Measurements from ENCODE around the gene GTF3C4. TPM values are rescaled to one million over a fixed set of nuclear protein-coding genes. Genes with fewer than 3 reads are reported as not detected.

GTF3C4 gene
- total and polyA plus RNA-seq, 2 of the 13 experiments (the other 11 are each of a cell fraction or from before 2014, with no cell fraction given), result 2.6 to 12.9 TPM

DNA sequence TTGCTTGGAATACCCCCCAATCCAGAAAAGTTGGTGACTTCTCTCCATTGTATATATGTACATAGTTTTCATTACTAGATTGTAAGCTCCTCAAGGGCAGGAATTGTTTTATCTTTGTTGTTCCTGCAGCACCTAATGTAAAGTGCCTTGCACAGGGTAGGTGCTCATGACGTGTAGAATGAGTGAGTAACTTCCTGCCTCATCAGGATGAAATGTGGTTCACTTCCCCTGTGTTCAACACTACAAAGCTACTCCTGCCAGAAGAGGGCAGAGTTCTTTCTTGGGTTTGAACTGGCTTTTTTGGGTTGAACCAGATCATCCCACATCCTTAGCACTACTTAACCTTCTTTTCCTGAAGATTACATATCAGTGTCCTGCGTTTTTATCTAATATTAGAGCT lies 23.9 kb downstream of the GTF3C4 start (continued):
- TF ChIP-seq ZNF564 (CRISPR knock-in tag; IDR thresholded peaks at IDR 0.05), result no peak
- no peak for TF ChIP-seq ZNF891 (CRISPR knock-in tag; IDR thresholded peaks at IDR 0.05)
- TF ChIP-seq ATF7-NPFF (CRISPR knock-in tag; IDR thresholded peaks at IDR 0.05; ENCODE audit: low read depth), result no peak
- no peak for TF ChIP-seq PTBP1 (IDR thresholded peaks at IDR 0.05; ENCODE audit: low read depth, low read length, poor library complexity, severe bottlenecking)
- TF ChIP-seq DMAP1 (CRISPR knock-in tag; IDR thresholded peaks at IDR 0.05), result no peak

- TF ChIP-seq ZSCAN21 (CRISPR knock-in tag; IDR thresholded peaks at IDR 0.05; ENCODE audit: borderline replicate concordance) (no peak), ZNF589 (CRISPR knock-in tag; conservative IDR thresholded peaks at IDR 0.05) (no peak), ZNF317 (CRISPR knock-in tag; IDR thresholded peaks at IDR 0.05) (peak; percentile 98)
- in situ Hi-C loops (cut with HindIII; ENCODE audit: extremely low pct_ligation_motif_present, low pct_unique_long_range_greater_than_20kb) (loop anchor here (10.0 kb wide), 1 partner anchor 98 kb away; no protein-coding TSS in a partner anchor), intact Hi-C loops (cut with micrococcal nuclease; ENCODE audit: unreplicated experiment) (no loop called here)
- Histone ChIP-seq H3K4me3 (replicated peaks in 1 of 3; ENCODE audit: insufficient read depth in 1 of 3, low read depth in 2 of 3, low read length in 3 of 3) (no peak overlapping the region), H3K4me1 (ENCODE audit: insufficient read depth, low read length) (no peaks in the 10 kb centered on the region), H3K36me3 (replicated peaks in 1 of 2; ENCODE audit: control insufficient read depth in 1 of 2, insufficient read depth in 2 of 2, low read length in 2 of 2) (no peaks in the 10 kb centered on the region), H3K9ac (ENCODE audit: insufficient read depth, low read depth, low read length) (no peak overlapping the region), H3K27ac (ENCODE audit: extremely low read length, insufficient read depth, low read length) (no peak overlapping the region), H3K9me3 (ENCODE audit: low read length) (peaks cover 31% of the 10 kb centered on the region), H3K79me2 (ENCODE audit: insufficient read depth, low read length) (no peaks in the 10 kb centered on the region), H2AFZ (ENCODE audit: low read length) (no peak overlapping the region), H3K4me2 (ENCODE audit: low read depth, low read length) (no peak overlapping the region), H4K20me1 (ENCODE audit: insufficient read depth, low read length) (no peaks in the 10 kb centered on the region), H3K27me3 (ENCODE audit: control insufficient read depth in 1 of 2, insufficient read depth in 2 of 2, low read length in 2 of 2) (no peaks in the 10 kb centered on the region; a peak in 1 of 5 replicates)
- POLR2A ChIA-PET, result no interaction called here
- no TSS peak for BruUV-seq (replicated peaks)
- FAIRE-seq (no peak), ATAC-seq (no peak), DNase-seq (ENCODE audit: low spot score) (no peak)
- CTCF ChIA-PET (ENCODE audit: low intra/inter-chr PET ratio, low total read pairs), result no interaction called here
Observed at GRCh38 chr9:132697230-132697629, 27.0 kb downstream of the GTF3C4 start.

DNA sequence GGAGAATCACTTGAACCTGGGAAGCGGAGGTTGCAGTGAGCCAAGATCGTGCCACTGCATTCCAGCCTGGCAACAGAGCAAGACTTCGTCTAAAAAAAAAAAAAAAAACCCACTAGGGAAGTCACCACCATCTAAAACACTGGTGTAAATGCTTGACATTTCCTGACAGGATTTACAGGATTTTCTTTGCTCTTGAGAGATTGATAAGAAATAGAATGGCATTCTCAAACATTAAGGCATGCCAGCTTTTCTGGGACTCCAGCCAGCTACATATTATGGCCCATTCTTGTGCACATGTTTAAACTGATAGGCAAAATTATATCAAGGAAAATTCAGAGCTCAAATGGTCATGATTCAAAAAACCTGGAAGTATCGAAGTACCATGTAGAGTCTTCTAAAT lies 28.7 kb downstream of the GTF3C4 start:
- no peak for ATAC-seq
- POLR2A ChIA-PET, result no interaction called here

More for the DNA sequence above, 28.7 kb downstream of the GTF3C4 start:
- Histone ChIP-seq H2AFZ (ENCODE audit: low read length) (no peak overlapping the region), H3K27me3 (ENCODE audit: control insufficient read depth in 1 of 2, insufficient read depth in 2 of 2, low read length in 2 of 2) (no peaks in the 10 kb centered on the region; a peak in 1 of 5 replicates), H3K27ac (ENCODE audit: extremely low read length, insufficient read depth, low read length) (no peak overlapping the region), H3K9me3 (ENCODE audit: low read length) (peaks cover 31% of the 10 kb centered on the region), H3K36me3 (replicated peaks in 1 of 2; ENCODE audit: control insufficient read depth in 1 of 2, insufficient read depth in 2 of 2, low read length in 2 of 2) (no peaks in the 10 kb centered on the region; a peak in 1 of 5 replicates), H3K9ac (ENCODE audit: insufficient read depth, low read depth, low read length) (no peak overlapping the region), H3K4me1 (ENCODE audit: insufficient read depth, low read length) (0 out of 2 replicates have a peak, but pooled peaks cover 6% of the 10 kb centered on the region), H3K4me3 (replicated peaks in 1 of 3; ENCODE audit: insufficient read depth in 1 of 3, low read depth in 2 of 3, low read length in 3 of 3) (no peak overlapping the region), H3K79me2 (ENCODE audit: insufficient read depth, low read length) (no peaks in the 10 kb centered on the region), H3K4me2 (ENCODE audit: low read depth, low read length) (no peak overlapping the region), H4K20me1 (ENCODE audit: insufficient read depth, low read length) (no peaks in the 10 kb centered on the region)
- CTCF ChIA-PET (ENCODE audit: low intra/inter-chr PET ratio, low total read pairs), result no interaction called here
- intact Hi-C loops (cut with micrococcal nuclease; ENCODE audit: unreplicated experiment), result no loop called here
- BruUV-seq (replicated peaks), result no TSS peak
- DNase-seq (ENCODE audit: low spot score) (no peak), FAIRE-seq (no peak)
- TF ChIP-seq ZIK1 (CRISPR knock-in tag; IDR thresholded peaks at IDR 0.05; ENCODE audit: borderline replicate concordance, low read depth) (no peak), ZNF337 (CRISPR knock-in tag; IDR thresholded peaks at IDR 0.05; ENCODE audit: borderline replicate concordance, low read depth) (no peak), ZNF543 (CRISPR knock-in tag; IDR thresholded peaks at IDR 0.05) (no peak), ATF7 (IDR thresholded peaks at IDR 0.05) (no peak), ATF7 (CRISPR knock-in tag; IDR thresholded peaks at IDR 0.05) (no peak), ZKSCAN1 (IDR thresholded peaks at IDR 0.05; ENCODE audit: low read length) (no peak), ZFP37 (CRISPR knock-in tag; IDR thresholded peaks at IDR 0.05; ENCODE audit: borderline replicate concordance) (no peak), PRPF4 (IDR thresholded peaks at IDR 0.05; ENCODE audit: low read depth, low read length, poor library complexity, severe bottlenecking) (no peak), ZFY (CRISPR knock-in tag; IDR thresholded peaks at IDR 0.05) (no peak), ZMAT3 (CRISPR knock-in tag; conservative IDR thresholded peaks at IDR 0.05) (no peak)
- WGBS (ENCODE audit: low lambda C conversion rate), result 29% methylated on average over 4 of the region's 4 CpGs
- in situ Hi-C loops (cut with HindIII; ENCODE audit: extremely low pct_ligation_motif_present, low pct_unique_long_range_greater_than_20kb), result loop anchor here (10.0 kb wide), 1 partner anchor 96 kb away; no protein-coding TSS in a partner anchor
